HFF-Myc (cell line): Measurements from ENCODE around the gene CDC42EP1.
"Not testable (repeated sequence)": the region's sequence is repeated elsewhere in the genome, so short reads cannot be mapped to it uniquely, and the experiment has no call there.

Source experiments
- DNase-seq: peaks from one replicate; pipeline ENCODE4 v3.0.0-alpha.2; 2011; ENCODE audit warnings: low read depth; ENCODE audit errors: extremely low read depth
- H3K4me3 ChIP-seq: replicated peaks from 2 replicates; pipeline ENCODE4 v1.5.1; 2011; ENCODE audit warnings: low read depth, mild to moderate bottlenecking, control low read depth, low read length
- TF ChIP-seq, protein P1 (sequence below): IDR thresholded peaks from 2 replicates; pipeline ENCODE4 v1.5.1; 2012; ENCODE audit warnings: mild to moderate bottlenecking, low read depth, low read length, control low read depth; ENCODE audit errors: missing control alignments

CDC42EP1 gene

DNA sequence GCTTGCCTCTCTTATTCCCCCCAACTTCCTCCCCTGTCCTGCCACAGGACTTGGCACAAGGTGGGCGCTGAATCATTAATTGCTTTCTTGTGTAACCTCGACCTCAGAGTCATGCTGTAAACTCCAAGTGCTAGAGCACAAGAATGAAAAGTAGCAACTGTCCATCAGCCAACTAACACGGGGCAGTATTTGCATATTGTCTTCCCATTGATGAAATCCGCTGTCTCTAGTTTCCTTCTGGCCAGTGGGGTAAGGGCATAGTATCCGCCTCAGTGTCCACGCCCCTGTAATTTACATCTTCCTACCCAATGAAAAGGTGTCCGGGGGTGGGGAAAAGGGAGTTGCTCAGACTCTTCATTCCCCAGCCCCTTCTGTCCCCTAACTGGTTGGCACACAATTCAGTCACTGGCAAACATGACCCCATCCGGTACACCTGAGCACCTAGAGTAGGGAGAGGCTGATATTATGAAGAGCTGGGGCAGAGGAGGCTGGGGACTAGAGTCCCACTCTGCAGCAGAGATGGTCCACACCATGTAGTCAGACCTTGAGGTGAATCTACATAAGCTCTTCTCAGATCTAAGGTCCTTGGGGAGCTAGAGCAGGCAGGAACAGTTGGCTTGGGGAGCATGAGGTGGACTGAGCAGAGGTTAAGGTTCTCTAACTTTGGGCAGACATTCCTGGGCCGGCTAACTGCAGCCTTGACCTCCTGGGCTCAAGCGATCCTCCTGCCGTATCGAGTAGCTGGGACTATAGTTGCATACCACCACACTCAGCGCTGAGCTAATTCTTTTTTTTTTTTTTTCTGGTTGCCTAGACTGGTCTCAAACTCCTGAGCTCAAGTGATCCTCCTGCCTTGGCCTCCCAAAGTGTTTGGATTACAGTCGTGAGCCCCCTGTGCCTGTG, 41.5 kb downstream of the CDC42EP1 start:
- no peak for DNase-seq
- TF ChIP-seq, protein P1, sequence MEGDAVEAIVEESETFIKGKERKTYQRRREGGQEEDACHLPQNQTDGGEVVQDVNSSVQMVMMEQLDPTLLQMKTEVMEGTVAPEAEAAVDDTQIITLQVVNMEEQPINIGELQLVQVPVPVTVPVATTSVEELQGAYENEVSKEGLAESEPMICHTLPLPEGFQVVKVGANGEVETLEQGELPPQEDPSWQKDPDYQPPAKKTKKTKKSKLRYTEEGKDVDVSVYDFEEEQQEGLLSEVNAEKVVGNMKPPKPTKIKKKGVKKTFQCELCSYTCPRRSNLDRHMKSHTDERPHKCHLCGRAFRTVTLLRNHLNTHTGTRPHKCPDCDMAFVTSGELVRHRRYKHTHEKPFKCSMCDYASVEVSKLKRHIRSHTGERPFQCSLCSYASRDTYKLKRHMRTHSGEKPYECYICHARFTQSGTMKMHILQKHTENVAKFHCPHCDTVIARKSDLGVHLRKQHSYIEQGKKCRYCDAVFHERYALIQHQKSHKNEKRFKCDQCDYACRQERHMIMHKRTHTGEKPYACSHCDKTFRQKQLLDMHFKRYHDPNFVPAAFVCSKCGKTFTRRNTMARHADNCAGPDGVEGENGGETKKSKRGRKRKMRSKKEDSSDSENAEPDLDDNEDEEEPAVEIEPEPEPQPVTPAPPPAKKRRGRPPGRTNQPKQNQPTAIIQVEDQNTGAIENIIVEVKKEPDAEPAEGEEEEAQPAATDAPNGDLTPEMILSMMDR, result no peak
- no peak overlapping the region for H3K4me3 ChIP-seq

DNA sequence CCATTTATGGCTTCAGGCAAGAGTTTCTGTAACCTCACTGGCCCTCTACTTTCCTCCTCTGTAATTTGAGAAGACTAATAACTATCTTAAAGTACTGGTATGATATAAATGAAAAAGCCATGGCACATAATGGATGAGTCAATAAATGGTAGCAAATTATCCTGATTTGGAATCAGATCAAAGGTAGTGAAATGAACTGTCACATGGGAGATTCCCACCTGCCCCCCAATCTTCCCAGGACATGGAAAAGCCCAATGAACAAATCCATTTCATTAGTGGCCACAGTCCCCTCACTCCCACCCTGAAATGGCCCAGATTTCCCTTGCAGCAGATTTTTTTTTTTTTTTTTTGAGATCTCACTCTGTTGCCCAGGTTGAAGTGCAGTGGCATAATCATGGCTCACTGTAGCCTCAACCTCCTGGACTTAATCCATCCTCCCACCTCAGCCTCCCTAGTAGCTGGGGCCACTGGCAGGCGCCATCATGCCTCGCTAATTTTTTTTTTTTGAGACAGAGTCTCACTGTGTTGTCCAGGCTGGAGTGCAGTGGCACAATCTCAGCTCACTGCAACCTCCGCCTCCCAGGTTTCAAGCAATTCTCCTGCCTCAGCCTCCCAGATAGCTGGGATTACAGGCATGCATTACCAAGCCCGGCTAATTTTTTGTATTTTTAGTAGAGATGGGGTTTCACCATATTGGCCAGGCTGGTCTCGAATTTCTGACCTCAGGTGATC, 42.4 kb downstream of the CDC42EP1 start:
- H3K4me3 ChIP-seq, DNase-seq: not testable (repeated sequence)

DNA sequence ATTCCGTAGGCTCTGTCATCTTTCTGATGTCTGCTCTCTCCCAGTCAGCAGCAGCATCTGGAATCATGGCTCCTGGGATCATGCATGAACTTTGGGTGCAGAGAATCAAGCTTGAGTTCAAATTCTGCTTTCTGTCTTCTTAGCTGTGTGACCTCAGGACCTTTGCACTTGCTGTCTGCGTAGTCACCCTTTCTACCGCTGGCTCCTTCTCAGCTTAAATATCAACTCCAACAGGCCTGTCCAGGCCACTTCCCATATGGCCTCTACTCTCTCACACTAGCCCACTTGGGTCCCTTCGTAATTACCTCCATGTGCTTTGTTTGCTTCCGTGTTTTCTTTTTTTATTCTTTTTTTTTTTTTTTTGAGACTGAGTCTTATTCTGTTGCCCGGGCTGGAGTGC, 43.8 kb downstream of the CDC42EP1 start:
- TF ChIP-seq, protein P1, result no peak
- no peak overlapping the region for H3K4me3 ChIP-seq
- no peak for DNase-seq

DNA sequence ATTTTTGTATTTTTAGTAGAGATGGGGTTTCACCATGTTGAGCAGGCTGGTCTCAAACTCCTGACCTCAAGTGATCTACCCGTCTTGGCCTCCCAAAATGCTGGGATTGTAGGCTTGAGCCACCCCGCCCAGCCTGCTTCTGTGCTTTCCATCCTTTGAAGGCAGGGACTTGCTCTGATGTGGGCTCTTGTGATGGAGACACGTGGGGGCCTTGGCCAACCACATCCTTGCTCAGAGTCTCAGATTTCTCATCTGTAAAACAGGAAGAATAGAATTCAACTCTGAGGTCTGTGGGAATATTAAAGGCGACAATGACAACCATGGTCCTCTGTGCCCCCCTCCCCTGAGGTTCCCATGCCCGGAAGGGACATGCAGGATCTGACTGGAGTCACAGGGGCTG, 44.6 kb downstream of the CDC42EP1 start:
- H3K4me3 ChIP-seq, result no peak overlapping the region
- TF ChIP-seq, protein P1, result no peak
- DNase-seq, result no peak

DNA sequence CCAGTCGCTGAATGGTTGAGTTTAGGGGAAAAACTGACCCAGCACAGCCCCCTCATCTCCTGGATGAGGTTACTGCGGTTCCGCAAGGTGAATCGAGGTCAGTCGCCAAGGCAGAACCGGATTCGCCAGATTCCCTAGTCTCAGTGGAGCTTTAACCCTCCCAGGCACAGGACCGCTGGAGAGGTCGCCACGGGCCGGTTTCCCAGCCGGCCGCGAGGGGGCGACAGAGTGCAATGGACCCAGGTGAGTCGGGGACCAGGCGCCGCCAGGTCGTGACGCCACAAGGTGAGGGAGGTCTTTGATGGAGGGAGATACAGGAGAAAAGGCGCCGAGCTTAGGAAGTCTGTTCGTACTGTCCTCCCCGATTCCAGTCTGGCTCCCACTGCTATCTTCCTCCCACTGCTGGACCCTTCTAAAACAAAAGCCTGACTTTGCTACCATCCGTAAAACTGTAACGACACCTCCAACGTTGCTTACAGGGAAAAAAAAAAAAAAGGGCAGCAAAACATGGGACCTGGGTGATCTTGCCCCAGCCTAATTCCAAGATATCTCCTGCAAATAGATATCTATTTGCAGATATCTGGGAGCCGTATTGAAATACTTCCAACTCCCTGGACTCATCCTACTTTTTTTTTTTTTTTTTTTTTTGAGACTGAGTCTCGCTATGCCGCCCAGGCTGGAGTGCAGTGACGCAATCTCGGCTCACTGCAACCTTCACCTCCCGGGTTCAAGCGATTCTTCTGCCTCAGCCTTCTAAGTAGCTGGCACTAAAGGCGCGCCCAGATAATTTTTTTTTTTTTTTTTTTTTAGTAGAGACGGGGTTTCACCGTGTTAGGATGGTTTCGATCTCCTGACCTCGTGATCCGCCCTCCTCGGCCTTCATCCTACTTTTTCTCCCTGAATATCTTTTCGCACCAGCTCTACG, 47.0 kb downstream of the CDC42EP1 start:
- H3K4me3 ChIP-seq, result peak overlapping the region; percentile 88
- DNase-seq, result no peak
- TF ChIP-seq, protein P1, result peak; percentile 100

DNA sequence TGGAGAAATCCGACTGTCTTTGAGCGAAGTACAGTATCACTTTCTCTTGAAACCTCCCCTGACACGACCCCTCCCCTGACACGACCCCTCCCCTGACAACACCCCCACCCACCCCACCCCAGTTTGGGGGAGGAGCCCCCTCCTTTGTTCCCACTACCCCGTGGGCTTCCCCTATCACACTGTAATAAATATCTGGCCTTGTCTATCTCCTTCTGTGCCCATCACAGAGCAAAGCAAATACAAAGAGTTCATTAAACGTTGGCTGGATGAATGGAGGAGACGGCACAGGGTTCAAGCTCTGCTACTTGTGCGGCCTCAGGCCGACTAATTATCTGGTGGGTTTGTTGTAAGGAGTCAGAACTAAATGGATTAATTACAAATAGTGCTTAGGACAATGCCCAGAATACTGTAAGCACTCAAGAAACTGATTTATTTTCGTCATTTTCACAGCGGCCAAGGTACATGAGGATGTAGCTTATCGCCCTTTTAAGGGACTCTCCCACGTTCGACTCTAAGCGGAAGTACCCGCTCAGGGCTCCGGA, 47.7 kb downstream of the CDC42EP1 start:
- peak overlapping the region; percentile 88 for H3K4me3 ChIP-seq
- no peak for DNase-seq
- TF ChIP-seq, protein P1, result no peak
